ENCODE data around the gene SLC2A13. TPM values are rescaled to one million over a fixed set of nuclear protein-coding genes. Genes with fewer than 3 reads are reported as not detected.
A peak's percentile ranks its signal among the peaks of the same experiment; 100 is the strongest.

SLC2A13 gene
- total and polyA plus RNA-seq, 2 donors (not counting 1 experiment from before 2014, with no cell fraction given), result 5.4 to 10.2 TPM

GRCh38 chr12:39935275-39935674, 170.6 kb downstream of the SLC2A13 start:
- Histone ChIP-seq H3K79me2 (ENCODE audit: control insufficient read depth, insufficient read depth, low read length) (no peaks in the 10 kb centered on the region), H4K20me1 (ENCODE audit: control insufficient read depth, extremely low read depth, insufficient read depth, low read length) (no peaks in the 10 kb centered on the region), H3K4me1 (ENCODE audit: control insufficient read depth, extremely low read depth, insufficient read depth, low read length) (no peaks in the 10 kb centered on the region), H3K4me2 (ENCODE audit: extremely low read depth, insufficient read depth, low read length) (no peak overlapping the region), H3K4me3 (replicated peaks in 1 of 4; ENCODE audit: control extremely low read depth in 1 of 4, insufficient read depth in 1 of 4, low read depth in 3 of 4, low read length in 4 of 4) (no peak overlapping the region), H3K36me3 (ENCODE audit: control insufficient read depth, insufficient read depth, low read length) (no peaks in the 10 kb centered on the region), H3K27ac (ENCODE audit: insufficient read depth, low read length) (no peak overlapping the region), H3K27me3 (ENCODE audit: control insufficient read depth, insufficient read depth, low read length) (no peaks in the 10 kb centered on the region), H3K9ac (ENCODE audit: insufficient read depth, low read length) (no peak overlapping the region), H2AFZ (ENCODE audit: low read length) (no peak overlapping the region), H3K9me3 (ENCODE audit: control insufficient read depth, insufficient read depth, low read depth, low read length) (no peaks in the 10 kb centered on the region)
- no peak for TF ChIP-seq EZH2 (IDR thresholded peaks at IDR 0.05; ENCODE audit: low read length, missing control alignments)
- TF ChIP-seq CTCF (conservative IDR thresholded peaks at IDR 0.05 in 1 of 2, IDR thresholded peaks at IDR 0.05 in 1 of 2; ENCODE audit: low read depth in 1 of 2, low read length in 2 of 2), result no peak
- DNase-seq (ENCODE audit: low read depth in 2 of 2), result peak; percentile 21 to 29

- Histone ChIP-seq H4K20me1 (ENCODE audit: control insufficient read depth, extremely low read depth, insufficient read depth, low read length) (no peaks in the 10 kb centered on the region), H3K9ac (ENCODE audit: insufficient read depth, low read length) (no peak overlapping the region), H3K79me2 (ENCODE audit: control insufficient read depth, insufficient read depth, low read length) (no peaks in the 10 kb centered on the region), H3K27me3 (ENCODE audit: control insufficient read depth, insufficient read depth, low read length) (no peaks in the 10 kb centered on the region), H3K9me3 (ENCODE audit: control insufficient read depth, insufficient read depth, low read depth, low read length) (no peaks in the 10 kb centered on the region), H3K4me2 (ENCODE audit: extremely low read depth, insufficient read depth, low read length) (no peak overlapping the region), H3K36me3 (ENCODE audit: control insufficient read depth, insufficient read depth, low read length) (no peaks in the 10 kb centered on the region), H2AFZ (ENCODE audit: low read length) (no peak overlapping the region), H3K27ac (ENCODE audit: insufficient read depth, low read length) (no peak overlapping the region), H3K4me3 (replicated peaks in 1 of 4; ENCODE audit: control extremely low read depth in 1 of 4, insufficient read depth in 1 of 4, low read depth in 3 of 4, low read length in 4 of 4) (no peak overlapping the region), H3K4me1 (ENCODE audit: control insufficient read depth, extremely low read depth, insufficient read depth, low read length) (no peaks in the 10 kb centered on the region)
- peak in 1 of 2 donors; percentile 24 for DNase-seq (ENCODE audit: low read depth in 2 of 2)
- TF ChIP-seq EZH2 (IDR thresholded peaks at IDR 0.05; ENCODE audit: low read length, missing control alignments) (no peak), CTCF (conservative IDR thresholded peaks at IDR 0.05 in 1 of 2, IDR thresholded peaks at IDR 0.05 in 1 of 2; ENCODE audit: low read depth in 1 of 2, low read length in 2 of 2) (no peak)
Observed at GRCh38 chr12:39931857-39932256, 174.0 kb downstream of the SLC2A13 start.

- Histone ChIP-seq H2AFZ (ENCODE audit: low read length) (no peak overlapping the region), H3K4me1 (ENCODE audit: control insufficient read depth, extremely low read depth, insufficient read depth, low read length) (no peaks in the 10 kb centered on the region), H3K4me3 (replicated peaks in 1 of 4; ENCODE audit: control extremely low read depth in 1 of 4, insufficient read depth in 1 of 4, low read depth in 3 of 4, low read length in 4 of 4) (no peak overlapping the region), H3K9ac (ENCODE audit: insufficient read depth, low read length) (no peak overlapping the region), H3K4me2 (ENCODE audit: extremely low read depth, insufficient read depth, low read length) (no peak overlapping the region), H3K79me2 (ENCODE audit: control insufficient read depth, insufficient read depth, low read length) (no peaks in the 10 kb centered on the region), H3K27me3 (ENCODE audit: control insufficient read depth, insufficient read depth, low read length) (no peaks in the 10 kb centered on the region), H4K20me1 (ENCODE audit: control insufficient read depth, extremely low read depth, insufficient read depth, low read length) (no peaks in the 10 kb centered on the region), H3K27ac (ENCODE audit: insufficient read depth, low read length) (no peak overlapping the region), H3K9me3 (ENCODE audit: control insufficient read depth, insufficient read depth, low read depth, low read length) (no peaks in the 10 kb centered on the region), H3K36me3 (ENCODE audit: control insufficient read depth, insufficient read depth, low read length) (no peaks in the 10 kb centered on the region)
- TF ChIP-seq EZH2 (IDR thresholded peaks at IDR 0.05; ENCODE audit: low read length, missing control alignments) (no peak), CTCF (conservative IDR thresholded peaks at IDR 0.05 in 1 of 2, IDR thresholded peaks at IDR 0.05 in 1 of 2; ENCODE audit: low read depth in 1 of 2, low read length in 2 of 2) (no peak)
- no peak for DNase-seq (ENCODE audit: low read depth in 2 of 2)
Observed at GRCh38 chr12:39931231-39931630, 174.7 kb downstream of the SLC2A13 start.
